ENCODE data around the gene ITGB3.

DNA sequence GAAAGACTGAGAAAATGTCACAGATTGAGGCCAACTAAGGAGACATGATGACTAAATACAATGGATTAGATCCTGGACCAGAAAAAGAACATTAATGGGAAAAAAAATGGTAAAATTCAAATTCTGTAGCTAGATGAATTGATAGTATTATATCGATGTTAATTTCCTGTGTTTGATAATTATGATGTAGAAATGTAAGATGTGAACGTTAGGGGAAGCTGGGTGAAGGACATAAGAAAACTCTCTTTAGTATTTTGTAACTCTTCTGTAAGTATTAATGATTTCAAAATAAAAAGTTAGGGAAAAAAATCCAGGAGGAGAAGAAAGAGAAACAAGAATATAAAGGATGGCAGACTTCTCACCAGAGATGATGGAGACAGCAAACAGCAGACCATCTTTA lies 2.8 kb upstream of the ITGB3 start:
- TF ChIP-seq POLR2A (IDR thresholded peaks at IDR 0.05), result no peak
- no peak for TF ChIP-seq POLR2AphosphoS5 (IDR thresholded peaks at IDR 0.05)
- TF ChIP-seq, protein P1, sequence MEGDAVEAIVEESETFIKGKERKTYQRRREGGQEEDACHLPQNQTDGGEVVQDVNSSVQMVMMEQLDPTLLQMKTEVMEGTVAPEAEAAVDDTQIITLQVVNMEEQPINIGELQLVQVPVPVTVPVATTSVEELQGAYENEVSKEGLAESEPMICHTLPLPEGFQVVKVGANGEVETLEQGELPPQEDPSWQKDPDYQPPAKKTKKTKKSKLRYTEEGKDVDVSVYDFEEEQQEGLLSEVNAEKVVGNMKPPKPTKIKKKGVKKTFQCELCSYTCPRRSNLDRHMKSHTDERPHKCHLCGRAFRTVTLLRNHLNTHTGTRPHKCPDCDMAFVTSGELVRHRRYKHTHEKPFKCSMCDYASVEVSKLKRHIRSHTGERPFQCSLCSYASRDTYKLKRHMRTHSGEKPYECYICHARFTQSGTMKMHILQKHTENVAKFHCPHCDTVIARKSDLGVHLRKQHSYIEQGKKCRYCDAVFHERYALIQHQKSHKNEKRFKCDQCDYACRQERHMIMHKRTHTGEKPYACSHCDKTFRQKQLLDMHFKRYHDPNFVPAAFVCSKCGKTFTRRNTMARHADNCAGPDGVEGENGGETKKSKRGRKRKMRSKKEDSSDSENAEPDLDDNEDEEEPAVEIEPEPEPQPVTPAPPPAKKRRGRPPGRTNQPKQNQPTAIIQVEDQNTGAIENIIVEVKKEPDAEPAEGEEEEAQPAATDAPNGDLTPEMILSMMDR (IDR thresholded peaks at IDR 0.05), result no peak
- no peak for TF ChIP-seq EP300 (IDR thresholded peaks at IDR 0.05)
